Renal cortex interstitium (tissue), 11 donors: ENCODE results near the gene AKAP13. TPM values are rescaled to one million over a fixed set of nuclear protein-coding genes. Genes with fewer than 3 reads are reported as not detected.
"Not testable (repeated sequence)": the region's sequence is repeated elsewhere in the genome, so short reads cannot be mapped to it uniquely, and the experiment has no call there.

Source experiments
- DNase-seq, 11 donors: peaks; one replicate each; pipeline ENCODE4 v3.0.0-alpha.2; 2013; ENCODE audit warnings: low read depth in 9 of 11, low spot score in 4 of 11; ENCODE audit errors: extremely low read depth in 1 of 11
- polyA plus RNA-seq, 3 donors: library from polyadenylated mRNA; unstranded; fragments of 120-200 nt; gene quantifications; one replicate each; pipeline ENCODE4 v1.2.1, GENCODE V29; 2013; ENCODE audit not compliant: insufficient read length in 3 of 3

Gene AKAP13
- polyA plus RNA-seq, 3 donors, result 90.0 to 91.2 (median 91.2) TPM

DNA sequence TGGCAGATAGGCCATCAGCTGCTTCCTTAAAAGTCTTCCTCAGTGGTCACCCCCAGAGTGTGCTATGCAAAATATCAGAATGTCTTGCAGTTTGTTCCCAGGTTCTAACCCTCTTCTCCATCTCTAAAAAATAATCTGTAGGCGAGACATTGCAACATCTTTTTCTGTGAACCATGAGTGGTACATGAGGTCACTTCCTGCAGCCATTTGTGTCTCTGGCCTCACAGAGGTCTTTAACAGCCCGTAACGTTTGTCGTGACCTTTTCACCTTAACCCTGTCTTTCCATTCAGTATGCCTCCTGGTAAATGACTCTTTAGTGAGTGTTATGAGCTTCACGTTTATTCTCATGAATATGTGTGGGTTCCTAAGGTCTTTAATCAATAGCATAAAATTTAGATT is 269.0 kb downstream of the AKAP13 start:
- DNase-seq, result no peak

DNA sequence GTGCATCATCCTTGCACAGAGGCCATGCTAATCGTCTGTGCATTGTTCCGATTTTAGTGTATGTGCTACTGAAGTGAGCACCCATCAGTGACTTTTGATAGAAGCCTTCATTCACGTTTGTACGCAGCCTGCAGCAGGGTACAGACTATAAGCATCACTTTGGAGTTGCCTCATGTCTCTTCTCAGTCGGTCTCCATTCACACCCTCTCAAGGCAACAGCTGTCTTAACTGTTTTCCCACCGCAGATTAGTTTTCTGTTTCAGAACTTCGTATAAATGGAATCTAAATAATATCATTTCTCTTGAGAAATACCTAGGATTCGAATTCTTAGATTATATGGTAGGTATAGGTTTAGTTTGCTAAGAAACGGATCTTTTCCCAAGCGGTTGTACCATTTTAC is 271.1 kb downstream of the AKAP13 start:
- DNase-seq, result no peak

DNA sequence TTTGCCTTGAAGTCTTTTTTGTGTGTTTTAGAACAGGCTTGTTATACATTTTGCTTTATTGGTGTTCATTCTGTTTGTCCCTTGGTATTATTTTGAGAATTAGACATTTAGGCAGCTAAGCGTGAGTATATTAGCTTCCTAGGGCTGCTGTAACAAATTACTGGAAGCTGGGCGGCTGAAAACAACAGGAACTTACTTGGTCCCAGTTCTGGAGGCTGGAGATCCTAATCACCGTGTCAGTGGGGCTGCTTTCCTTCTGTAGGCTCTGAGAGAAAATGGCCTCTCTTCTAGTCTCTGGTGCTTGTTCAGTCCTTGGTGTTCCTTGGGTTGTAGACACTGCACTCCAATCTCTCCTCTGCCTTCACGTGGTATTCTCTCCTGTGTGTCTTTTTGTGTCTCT is 272.1 kb downstream of the AKAP13 start:
- no peak for DNase-seq

DNA sequence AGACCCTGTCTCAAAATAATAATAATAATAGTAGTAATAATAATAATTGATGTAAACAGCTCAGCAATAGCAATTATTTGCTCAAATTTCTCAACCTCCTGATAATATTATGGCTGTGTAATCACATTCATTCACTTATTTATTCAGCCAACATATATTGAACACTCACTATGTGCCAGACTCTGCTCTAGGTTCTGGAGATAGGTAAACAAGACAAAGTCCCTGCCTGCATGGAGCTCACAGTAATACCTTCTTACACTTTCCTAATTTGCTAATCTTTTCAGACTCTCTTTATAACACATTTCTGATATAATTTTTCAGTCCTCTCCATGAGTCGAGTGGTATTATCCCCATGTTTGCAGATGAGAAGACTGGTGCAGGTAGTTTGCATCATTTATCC is 276.7 kb downstream of the AKAP13 start:
- DNase-seq, result no peak

DNA sequence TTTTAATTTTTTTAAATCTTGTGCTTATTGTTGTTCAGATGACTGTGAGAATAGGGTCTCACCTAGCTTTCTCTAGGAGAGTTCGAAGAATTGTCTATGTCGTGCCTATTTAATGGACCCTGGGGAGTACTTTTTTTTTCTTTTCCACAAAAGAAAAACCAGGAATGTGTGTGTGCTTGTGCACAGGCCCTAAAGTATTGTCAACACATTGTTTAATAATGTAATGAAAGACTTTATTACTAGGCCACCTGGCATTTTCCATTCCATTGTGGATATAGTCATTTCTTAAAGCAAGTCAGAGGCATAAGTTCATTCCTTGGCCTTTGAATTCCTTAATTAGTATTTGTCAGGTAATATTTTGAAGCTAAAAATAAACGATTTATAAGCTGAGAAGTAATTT is 278.4 kb downstream of the AKAP13 start:
- no peak for DNase-seq

DNA sequence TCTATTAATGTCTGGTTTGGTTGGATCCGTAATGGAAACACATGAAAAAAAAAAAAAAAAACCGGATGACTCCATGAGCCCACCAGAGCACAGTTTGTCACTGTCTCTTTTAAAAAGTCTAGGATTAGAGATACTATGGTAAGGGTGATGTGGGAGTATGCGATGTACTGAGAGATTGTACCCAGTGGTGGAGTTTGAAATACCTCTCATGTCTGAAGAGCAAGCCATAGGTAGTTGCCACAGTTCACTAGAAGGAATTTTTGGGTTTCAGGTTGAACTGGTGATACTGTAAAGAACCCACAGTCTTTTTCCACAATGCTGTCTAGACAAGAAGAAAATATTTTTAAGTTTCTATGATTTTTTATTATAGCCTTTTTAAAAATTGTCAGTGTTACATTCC is 281.5 kb downstream of the AKAP13 start:
- DNase-seq, result no peak

DNA sequence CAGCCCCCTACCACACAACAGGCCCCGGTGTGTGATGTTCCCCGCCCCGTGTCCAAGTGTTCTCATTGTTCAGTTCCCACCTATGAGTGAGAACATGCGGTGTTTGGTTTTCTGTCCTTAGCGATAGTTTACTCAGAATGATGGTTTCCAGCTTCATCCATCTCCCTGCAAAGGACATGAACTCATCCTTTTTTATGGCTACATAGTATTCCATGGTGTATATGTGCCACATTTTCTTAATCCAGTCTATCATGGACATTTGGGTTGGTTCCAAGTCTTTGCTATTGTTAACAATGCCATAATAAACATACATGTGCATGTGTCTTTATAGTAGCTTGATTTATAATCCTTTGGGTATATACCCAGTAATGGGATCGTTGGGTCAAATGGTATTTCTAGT is 285.3 kb downstream of the AKAP13 start:
- DNase-seq, result not testable (repeated sequence)

DNA sequence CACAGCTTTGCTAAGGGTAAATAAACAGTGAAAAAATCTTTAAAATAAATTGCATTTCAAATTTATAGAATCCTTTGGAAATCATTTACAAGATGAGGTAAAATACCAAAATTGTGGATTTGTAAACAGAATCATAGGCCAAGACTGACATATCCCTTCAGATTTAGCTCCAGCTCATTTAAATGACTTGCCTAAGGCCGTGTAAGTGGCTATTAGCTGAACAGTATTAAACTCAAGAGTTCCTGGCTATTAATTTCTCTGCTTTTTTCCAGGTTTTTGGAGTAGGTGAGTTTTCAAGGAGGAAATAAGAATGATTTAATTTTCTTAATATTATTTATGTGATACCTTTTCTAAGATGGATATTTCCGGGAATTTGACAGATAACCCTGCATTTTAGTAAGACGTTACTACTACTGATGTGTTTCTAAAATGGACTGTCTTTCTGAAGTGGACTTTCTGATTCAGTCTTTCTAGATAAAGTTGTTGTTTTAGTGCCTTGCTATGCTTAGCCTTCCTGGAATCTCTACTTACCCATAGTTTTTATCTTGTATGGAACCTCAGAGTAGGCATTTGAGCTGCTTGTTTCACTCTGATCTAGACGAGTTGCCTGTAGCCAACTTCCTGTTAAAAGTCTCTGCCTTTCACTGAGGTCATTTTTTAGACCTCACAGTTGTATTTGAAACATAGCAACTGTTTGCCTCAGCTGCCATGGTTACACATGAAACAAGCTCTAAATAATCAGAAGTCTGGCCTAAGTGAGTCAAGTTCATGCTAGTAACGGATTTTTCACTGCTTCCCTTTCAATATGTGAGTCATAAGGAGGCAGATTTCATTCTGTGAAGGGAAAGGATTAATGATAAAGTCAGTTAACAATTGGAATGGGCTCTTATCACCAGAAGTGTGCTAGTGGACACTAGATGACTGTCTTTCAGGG is 287.4 kb downstream of the AKAP13 start:
- peak; percentile 40 to 90 (median 78) for DNase-seq

DNA sequence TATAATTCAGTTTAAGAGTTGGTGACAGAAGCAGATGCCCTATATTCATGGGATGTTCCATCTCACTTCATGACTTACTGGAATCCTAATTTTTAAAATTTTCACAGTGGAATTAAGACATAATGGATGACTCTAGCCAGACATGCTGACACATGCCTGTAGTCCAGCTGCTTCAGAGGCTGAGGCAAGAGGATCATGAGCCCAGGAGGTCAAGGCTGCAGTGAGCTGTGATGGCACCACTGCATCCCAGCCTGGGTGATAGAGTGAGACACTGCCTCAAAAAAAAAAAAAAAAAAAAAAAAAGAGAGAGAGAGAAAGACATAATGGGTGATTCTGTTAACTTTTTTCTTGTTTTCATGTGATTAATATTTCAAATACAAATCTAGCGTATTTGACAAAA is 290.8 kb downstream of the AKAP13 start:
- DNase-seq, result no peak

DNA sequence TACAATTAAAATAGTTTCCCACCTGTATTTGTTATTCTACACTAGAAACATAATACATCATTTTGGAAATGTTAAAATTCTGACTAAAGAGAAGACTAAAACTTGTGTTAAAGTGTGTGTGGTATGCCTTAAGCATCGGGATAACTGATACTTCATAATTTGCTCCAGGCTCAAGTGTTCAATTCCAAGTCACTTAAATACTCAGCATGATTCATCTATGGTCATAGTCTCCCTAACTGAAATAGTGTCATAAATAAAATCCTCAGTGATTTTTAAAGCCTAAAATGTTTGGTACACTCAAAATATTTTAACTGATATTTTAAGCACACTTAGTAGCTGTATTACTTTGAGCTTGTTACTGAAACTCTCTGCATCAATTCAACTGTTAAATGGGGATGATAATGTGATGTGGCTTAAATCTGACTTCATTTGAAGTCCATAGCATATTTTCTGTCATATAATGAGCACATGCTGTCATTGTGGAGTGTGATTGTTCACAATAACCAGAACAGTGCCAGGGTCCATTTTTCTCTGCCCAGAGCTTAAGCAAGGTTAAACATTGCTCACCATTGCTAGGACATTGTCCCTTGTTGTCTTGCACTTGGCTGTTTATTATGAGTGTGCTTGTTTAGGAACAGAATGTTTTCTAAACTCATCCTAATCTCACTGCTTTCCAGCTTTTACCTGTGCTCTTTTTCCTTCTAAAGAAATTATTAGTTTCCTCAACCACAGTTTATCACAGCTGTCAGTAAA is 292.1 kb downstream of the AKAP13 start:
- no peak for DNase-seq

DNA sequence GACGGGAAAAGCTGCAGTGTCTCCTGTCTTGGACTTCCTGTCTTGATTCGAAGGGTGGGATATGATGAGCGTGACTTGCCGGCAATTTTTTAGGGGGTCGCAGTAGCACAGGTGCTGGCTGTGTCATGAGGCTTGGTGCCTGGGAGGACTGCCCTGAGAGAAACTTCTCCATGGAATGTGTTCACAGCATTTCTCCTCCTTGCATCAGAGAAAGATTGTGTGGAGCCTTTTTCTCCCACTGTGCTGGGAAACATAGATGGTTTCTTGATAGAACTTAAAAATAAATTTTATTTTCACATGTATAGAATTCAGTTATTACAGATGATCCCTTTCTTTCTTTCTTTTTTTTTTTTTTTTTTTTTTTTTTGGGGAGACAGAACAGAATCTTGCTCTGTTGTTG is 292.9 kb downstream of the AKAP13 start:
- no peak for DNase-seq

DNA sequence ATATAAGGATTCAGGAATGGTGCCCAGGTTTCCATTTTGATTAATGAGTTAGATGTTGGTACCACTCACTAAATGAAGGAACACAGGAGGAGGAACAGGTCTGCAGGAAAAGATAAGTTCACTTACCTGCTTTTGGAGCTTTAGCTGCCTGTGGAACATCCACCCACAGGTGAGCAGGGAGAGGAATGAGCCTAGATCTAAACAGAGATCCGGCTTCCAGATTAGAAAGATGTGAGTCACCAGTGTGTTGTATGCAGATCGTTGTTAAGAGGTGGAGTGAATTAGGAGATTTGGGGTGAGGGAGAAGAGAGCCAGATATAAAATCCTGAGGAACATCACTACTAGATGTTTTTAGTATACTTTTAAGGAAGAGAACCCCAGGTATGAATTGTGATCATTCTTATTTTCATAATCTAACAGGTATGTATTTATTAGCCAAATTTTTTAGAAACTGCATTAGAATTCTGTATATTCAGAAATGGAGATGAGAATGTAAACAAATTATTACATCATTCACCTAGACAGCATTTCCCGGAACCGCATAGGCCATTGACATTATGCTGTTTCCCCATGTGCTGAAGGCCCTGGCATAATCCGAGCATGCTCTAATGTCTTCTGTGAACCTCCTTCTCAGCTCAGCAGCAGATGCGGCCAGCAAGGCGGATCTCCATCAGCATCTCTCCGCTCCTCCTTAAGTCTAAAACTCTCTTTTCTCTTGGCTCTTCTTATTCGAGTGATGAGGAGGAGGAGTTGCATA is 296.1 kb downstream of the AKAP13 start:
- DNase-seq, result no peak

DNA sequence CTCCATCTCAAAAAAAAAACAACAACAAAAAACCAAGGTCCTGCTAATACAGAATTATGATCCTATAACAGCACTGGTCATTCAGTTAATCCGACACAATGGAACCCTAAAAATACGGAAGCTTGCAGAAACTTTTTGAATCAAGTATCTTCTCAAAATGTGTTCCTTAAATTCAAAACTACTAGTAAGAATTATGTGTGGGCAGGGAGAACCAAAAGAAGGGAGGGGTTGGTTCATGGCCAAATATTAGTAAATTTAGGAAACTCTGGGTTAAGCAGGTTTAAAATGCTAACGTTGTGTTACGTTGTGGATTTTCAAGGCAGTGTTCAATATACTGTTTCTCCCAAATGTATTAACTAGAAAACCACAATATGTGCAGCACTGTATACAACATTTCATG is 298.8 kb downstream of the AKAP13 start:
- DNase-seq, result no peak

DNA sequence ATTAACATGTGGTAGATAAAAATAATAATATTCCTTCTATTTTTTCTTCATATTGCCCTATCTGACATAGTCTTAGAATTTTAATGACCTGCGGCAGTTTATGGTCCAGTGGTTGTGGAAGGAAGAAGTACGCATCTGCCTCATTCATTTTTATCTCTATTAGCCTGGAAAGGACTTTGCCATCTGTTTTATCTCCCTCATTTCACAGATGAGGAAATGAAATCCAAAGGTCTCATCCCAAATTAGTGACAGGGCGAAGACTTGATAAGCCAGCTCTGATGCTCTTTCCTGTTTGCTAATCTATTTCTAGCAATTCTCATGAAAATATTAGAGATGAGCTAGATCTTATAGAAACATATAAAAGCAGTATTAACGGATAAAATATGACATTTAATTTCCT is 301.0 kb downstream of the AKAP13 start:
- no peak for DNase-seq

DNA sequence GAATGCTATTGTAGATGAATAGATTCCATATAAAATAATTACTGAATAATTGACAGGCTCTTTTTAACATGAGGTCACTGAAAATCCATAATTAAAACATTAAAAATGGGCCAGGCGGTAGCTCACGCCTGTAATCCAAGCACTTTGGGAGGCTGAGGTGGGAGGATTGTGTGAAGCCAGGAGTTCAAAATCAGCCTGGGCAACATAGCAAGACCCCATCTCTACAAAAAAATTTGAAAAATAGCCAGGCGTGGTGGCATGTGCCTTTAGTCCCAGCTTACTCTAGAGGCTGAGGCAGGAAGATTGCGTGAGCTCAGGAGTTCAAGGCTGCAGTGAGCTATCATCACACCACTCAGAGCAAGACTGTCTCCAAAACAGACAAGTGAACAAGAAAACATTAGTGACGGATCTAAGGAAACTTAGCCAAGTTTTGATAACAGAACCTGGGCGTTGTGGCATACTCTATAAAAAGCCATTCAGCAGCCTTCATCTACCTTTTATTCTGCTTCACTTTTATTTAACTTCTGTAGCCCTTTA is 303.8 kb downstream of the AKAP13 start:
- no peak for DNase-seq

DNA sequence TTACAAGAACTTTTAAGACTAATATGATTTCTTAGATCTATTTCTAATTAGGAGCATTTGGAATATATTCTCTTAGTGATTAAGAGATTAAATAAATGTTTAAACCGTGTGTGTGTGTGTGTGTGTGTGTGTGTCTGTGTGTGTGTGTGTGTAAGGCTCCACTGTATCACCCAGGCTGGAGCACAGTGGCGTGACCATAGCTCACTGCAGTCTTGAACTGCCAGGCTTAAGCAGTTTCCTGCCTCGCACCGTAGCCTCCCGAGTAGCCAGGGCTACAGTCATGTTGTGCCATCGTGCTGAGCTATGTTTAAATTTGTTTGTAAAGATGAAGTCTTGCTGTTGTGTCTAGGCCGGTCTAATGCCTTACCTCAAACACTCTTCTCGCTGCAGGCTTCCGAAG is 305.0 kb downstream of the AKAP13 start:
- DNase-seq, result no peak

DNA sequence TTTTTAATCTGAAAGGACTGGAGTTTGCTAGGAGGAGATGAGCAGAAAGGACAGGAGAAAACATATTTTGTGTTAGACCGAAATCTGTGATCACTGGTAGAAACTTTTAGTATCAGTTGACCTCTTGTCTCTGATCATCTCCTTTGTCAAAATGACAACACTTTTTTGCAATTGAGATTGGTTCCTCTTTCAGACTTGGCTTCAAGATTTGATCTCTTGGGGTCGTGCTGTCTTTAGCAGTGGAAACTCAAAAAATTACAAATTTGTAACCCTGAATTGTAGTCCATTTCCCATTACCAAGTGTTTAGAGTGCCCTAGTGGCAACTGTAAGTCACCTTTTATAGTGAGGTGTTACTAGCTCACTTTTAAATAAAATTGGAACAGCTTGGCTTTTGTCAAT is 306.9 kb downstream of the AKAP13 start:
- no peak for DNase-seq

DNA sequence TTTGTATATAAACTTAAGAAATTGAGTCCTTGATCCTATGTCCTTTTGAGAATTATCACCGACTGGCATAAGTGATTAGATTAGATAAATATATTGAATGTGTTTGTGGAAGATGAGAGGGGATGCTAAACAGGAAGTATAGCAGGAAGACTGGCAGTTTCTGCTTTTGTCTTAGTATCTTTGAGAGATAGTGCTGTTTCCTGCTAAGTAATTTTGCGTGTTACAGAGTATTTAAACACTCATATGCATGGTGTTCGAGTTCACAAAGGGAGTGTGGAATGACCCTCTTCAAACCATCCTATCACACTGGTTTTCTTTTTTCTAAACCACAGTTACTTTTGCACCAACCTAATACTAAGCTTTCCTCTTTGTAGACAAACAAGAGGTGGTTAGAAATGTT is 308.3 kb downstream of the AKAP13 start:
- DNase-seq, result no peak

DNA sequence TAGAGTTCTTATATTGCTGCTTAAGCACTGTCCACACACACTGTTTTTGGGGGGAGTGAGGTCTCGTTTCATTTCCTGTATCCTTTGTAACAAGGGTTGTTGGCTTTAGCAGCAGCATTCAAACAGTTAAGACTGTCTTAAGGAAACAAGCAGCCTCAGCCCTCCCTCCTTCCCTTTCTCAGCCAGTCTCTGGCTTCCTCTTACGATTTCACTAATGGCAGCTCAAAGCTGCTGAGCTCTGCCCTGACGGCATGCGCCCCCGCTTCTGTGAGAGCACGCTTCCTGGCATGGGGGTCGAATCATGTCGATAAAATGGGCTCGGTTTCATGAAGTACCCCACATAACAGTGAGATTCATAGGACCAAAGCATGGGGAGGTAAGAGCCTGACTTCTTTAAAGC is 309.3 kb downstream of the AKAP13 start:
- peak in 3 of 11 donors; percentile 50 to 70 (median 50) for DNase-seq
